Sigmoid colon (tissue), 4 donors: ENCODE measurements around the gene PKP1.

Experiments
- EP300 ChIP-seq, 4 donors: sonication (generic); formaldehyde crosslinking; IDR thresholded peaks; one replicate each; pipeline ENCODE4 v1.6.1; 2017; ENCODE audit warnings: antibody characterized with exemption in 4 of 4
- POLR2A ChIP-seq, 2 donors: fragments of 450-650 bp; IDR thresholded peaks; one replicate each; pipeline ENCODE4 v1.6.1; 2016; ENCODE audit warnings: antibody characterized with exemption in 2 of 2, mild to moderate bottlenecking in 2 of 2, moderate library complexity in 2 of 2
- TF ChIP-seq, protein P1 (sequence below), 4 experiments: fragments of 450-650 bp in 3 of 4; fragments of 200-600 bp in 1 of 4; IDR thresholded peaks; one replicate each; pipeline ENCODE4 v1.5.1; 2016 to 2019; ENCODE audit warnings: antibody characterized with exemption in 4 of 4, mild to moderate bottlenecking in 3 of 4, moderate library complexity in 2 of 4

DNA sequence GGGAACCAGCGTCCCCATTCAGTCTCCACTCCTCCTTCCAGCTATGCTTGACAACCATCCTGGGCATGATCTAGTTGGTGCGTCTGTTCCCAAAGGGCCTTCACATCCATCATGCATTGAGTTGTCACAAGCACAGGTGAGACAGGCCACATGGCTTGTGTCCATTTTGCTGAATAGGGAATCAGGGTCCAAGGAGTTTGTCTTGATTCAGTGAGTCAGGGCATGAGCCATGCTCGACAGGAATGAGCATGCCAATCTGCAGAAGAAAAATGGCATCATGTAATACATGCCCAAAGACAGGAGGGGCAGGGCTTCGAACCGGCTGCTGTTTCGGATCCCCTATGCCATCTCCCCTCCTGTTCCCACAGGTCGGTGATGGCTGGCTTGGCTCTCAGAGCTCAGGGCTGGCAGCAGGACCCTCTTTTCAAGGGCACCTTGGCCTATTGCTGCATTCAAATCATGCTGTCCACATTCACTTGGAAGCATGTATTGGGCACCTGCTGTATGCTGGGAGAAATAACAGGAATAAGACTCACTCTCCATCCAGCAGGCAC lies 44.5 kb downstream of the PKP1 start:
- TF ChIP-seq, protein P1, sequence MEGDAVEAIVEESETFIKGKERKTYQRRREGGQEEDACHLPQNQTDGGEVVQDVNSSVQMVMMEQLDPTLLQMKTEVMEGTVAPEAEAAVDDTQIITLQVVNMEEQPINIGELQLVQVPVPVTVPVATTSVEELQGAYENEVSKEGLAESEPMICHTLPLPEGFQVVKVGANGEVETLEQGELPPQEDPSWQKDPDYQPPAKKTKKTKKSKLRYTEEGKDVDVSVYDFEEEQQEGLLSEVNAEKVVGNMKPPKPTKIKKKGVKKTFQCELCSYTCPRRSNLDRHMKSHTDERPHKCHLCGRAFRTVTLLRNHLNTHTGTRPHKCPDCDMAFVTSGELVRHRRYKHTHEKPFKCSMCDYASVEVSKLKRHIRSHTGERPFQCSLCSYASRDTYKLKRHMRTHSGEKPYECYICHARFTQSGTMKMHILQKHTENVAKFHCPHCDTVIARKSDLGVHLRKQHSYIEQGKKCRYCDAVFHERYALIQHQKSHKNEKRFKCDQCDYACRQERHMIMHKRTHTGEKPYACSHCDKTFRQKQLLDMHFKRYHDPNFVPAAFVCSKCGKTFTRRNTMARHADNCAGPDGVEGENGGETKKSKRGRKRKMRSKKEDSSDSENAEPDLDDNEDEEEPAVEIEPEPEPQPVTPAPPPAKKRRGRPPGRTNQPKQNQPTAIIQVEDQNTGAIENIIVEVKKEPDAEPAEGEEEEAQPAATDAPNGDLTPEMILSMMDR (IDR thresholded peaks at IDR 0.05): no peak
- no peak for TF ChIP-seq POLR2A (IDR thresholded peaks at IDR 0.05)
- TF ChIP-seq EP300 (IDR thresholded peaks at IDR 0.05): no peak
